H9 (cell line): ENCODE measurements around the gene PPP2R3B. TPM values are rescaled to one million over a fixed set of nuclear protein-coding genes. Genes with fewer than 3 reads are reported as not detected.

Source experiments
- DNase-seq: peaks from one replicate; pipeline ENCODE4 v3.0.0-alpha.2; 2017
- H2AFZ ChIP-seq: one replicate; pipeline ENCODE4 v1.6.1; 2013; ENCODE audit warnings: mild to moderate bottlenecking, low read length, control low read depth, moderate library complexity
- H2AK5ac ChIP-seq: 2 replicates; pipeline ENCODE4 v1.6.1; 2013; ENCODE audit warnings: low read length, control low read depth, mixed read lengths; ENCODE audit not compliant: insufficient read length
- H2BK120ac ChIP-seq: one replicate; pipeline ENCODE4 v1.6.1; 2013; ENCODE audit warnings: low read depth, mild to moderate bottlenecking, low read length, control low read depth, inconsistent platforms; ENCODE audit not compliant: poor library complexity, severe bottlenecking
- H2BK12ac ChIP-seq: 2 replicates; pipeline ENCODE4 v1.6.1; 2013; ENCODE audit warnings: low read length, control low read depth, mixed read lengths, low read depth; ENCODE audit not compliant: insufficient read length
- H2BK15ac ChIP-seq: 2 replicates; pipeline ENCODE4 v1.6.1; 2013; ENCODE audit warnings: low read depth, low read length, control low read depth
- H2BK20ac ChIP-seq: one replicate; pipeline ENCODE4 v1.6.1; 2013; ENCODE audit warnings: low read depth, mild to moderate bottlenecking, low read length, control low read depth, inconsistent platforms; ENCODE audit not compliant: poor library complexity, severe bottlenecking
- H2BK5ac ChIP-seq: 2 replicates; pipeline ENCODE4 v1.6.1; 2013; ENCODE audit warnings: low read length, control low read depth, mixed read lengths; ENCODE audit not compliant: insufficient read length
- H3K14ac ChIP-seq: 2 replicates; pipeline ENCODE4 v1.6.1; 2013; ENCODE audit warnings: low read length, control low read depth; ENCODE audit not compliant: insufficient read depth
- H3K18ac ChIP-seq: 2 replicates; pipeline ENCODE4 v1.6.1; 2013; ENCODE audit warnings: low read depth, mild to moderate bottlenecking, mixed read lengths, low read length, control low read depth; ENCODE audit not compliant: insufficient read length
- H3K23ac ChIP-seq: 2 replicates; pipeline ENCODE4 v1.6.1; 2013; ENCODE audit warnings: low read length, control low read depth, mixed read lengths, low read depth; ENCODE audit not compliant: insufficient read length
- H3K23me2 ChIP-seq: 2 replicates; pipeline ENCODE4 v1.6.1; 2013; ENCODE audit warnings: low read depth, mild to moderate bottlenecking, mixed read lengths, low read length, control low read depth; ENCODE audit not compliant: insufficient read length, poor library complexity, severe bottlenecking
- H3K27ac ChIP-seq: 2 replicates; pipeline ENCODE4 v1.5.1; 2013; ENCODE audit warnings: low read length, control low read depth, mixed read lengths, low read depth; ENCODE audit not compliant: insufficient read length
- H3K27me3 ChIP-seq: 2 replicates; pipeline ENCODE4 v1.6.1; 2013; ENCODE audit warnings: low read length, control low read depth, inconsistent platforms; ENCODE audit not compliant: insufficient read depth
- H3K4ac ChIP-seq: 2 replicates; pipeline ENCODE4 v1.6.1; 2013; ENCODE audit warnings: low read depth, mild to moderate bottlenecking, control low read depth, inconsistent platforms, low read length, moderate library complexity
- H3K4me1 ChIP-seq: 2 replicates; pipeline ENCODE4 v1.6.1; 2013; ENCODE audit warnings: low read length, control low read depth, inconsistent platforms; ENCODE audit not compliant: insufficient read depth
- H3K4me2 ChIP-seq: 2 replicates; pipeline ENCODE4 v1.6.1; 2013; ENCODE audit warnings: low read length, control low read depth, mixed read lengths; ENCODE audit not compliant: insufficient read length, insufficient read depth
- H3K56ac ChIP-seq: 2 replicates; pipeline ENCODE4 v1.6.1; 2013; ENCODE audit warnings: low read depth, mild to moderate bottlenecking, mixed read lengths, low read length, control low read depth; ENCODE audit not compliant: insufficient read length
- H3K79me1 ChIP-seq: 2 replicates; pipeline ENCODE4 v1.6.1; 2013; ENCODE audit warnings: low read depth, mild to moderate bottlenecking, moderate library complexity, low read length, control low read depth, inconsistent platforms; ENCODE audit not compliant: insufficient read depth, poor library complexity, severe bottlenecking
- H3K79me2 ChIP-seq: 2 replicates; pipeline ENCODE4 v1.6.1; 2013; ENCODE audit warnings: low read length, control low read depth, inconsistent platforms; ENCODE audit not compliant: insufficient read depth
- H3K9ac ChIP-seq: 2 replicates; pipeline ENCODE4 v1.6.1; 2013; ENCODE audit warnings: low read length, control low read depth, mixed read lengths; ENCODE audit not compliant: insufficient read length; ENCODE audit errors: extremely low read depth
- H3K9me3 ChIP-seq: one replicate; pipeline ENCODE4 v1.6.1; 2013; ENCODE audit warnings: low read depth, low read length, inconsistent platforms; ENCODE audit not compliant: control insufficient read depth
- H3T11ph ChIP-seq: one replicate; pipeline ENCODE4 v1.6.1; 2013; ENCODE audit warnings: mild to moderate bottlenecking, low read length, control low read depth, inconsistent platforms
- H4K20me1 ChIP-seq: one replicate; pipeline ENCODE4 v1.6.1; 2013; ENCODE audit not compliant: control insufficient read depth, insufficient read length, insufficient read depth
- H4K5ac ChIP-seq: 2 replicates; pipeline ENCODE4 v1.6.1; 2013; ENCODE audit warnings: low read depth, mild to moderate bottlenecking, mixed read lengths, low read length, control low read depth; ENCODE audit not compliant: insufficient read length
- H4K8ac ChIP-seq: replicated peaks from 2 replicates; pipeline ENCODE4 v1.6.1; 2013; ENCODE audit warnings: low read length, control low read depth, mixed read lengths, low read depth; ENCODE audit not compliant: insufficient read length
- H4K91ac ChIP-seq: 2 replicates; pipeline ENCODE4 v1.6.1; 2013; ENCODE audit warnings: low read depth, mild to moderate bottlenecking, moderate library complexity, mixed read lengths, low read length, control low read depth; ENCODE audit not compliant: insufficient read length
- H3K27ac Mint-ChIP-seq, 3 experiments: 2 replicates in 2 of 3; 3 replicates in 1 of 3; pipeline ENCODE4 v1.8.0; 2020 to 2021; ENCODE audit warnings: mixed read lengths in 3 of 3, mild to moderate bottlenecking in 1 of 3, moderate library complexity in 1 of 3
- H3K27me3 Mint-ChIP-seq: 2 replicates; pipeline ENCODE4 v1.8.0; 2021; ENCODE audit warnings: low read depth, mild to moderate bottlenecking, moderate library complexity, mixed read lengths
- H3K36me3 Mint-ChIP-seq, 3 experiments: 2 replicates in 2 of 3; 3 replicates in 1 of 3; pipeline ENCODE4 v1.8.0; 2020 to 2021; ENCODE audit warnings: low read depth in 3 of 3, mixed read lengths in 3 of 3; ENCODE audit not compliant: insufficient read depth in 1 of 3
- H3K4me1 Mint-ChIP-seq, 2 experiments: 2 replicates each; pipeline ENCODE4 v1.8.0; 2020; ENCODE audit warnings: mixed read lengths in 2 of 2
- H3K4me3 Mint-ChIP-seq, 2 experiments: 2 replicates in 1 of 2; 3 replicates in 1 of 2; pipeline ENCODE4 v1.8.0; 2020 to 2021; ENCODE audit warnings: mild to moderate bottlenecking in 2 of 2, mixed read lengths in 2 of 2, moderate library complexity in 1 of 2
- H3K9me3 Mint-ChIP-seq, 2 experiments: 2 replicates in 1 of 2; 3 replicates in 1 of 2; pipeline ENCODE4 v1.8.0; 2020; ENCODE audit warnings: mild to moderate bottlenecking in 2 of 2, mixed read lengths in 2 of 2, moderate library complexity in 1 of 2
- whole genome bisulfite sequencing: extraction: QIAGEN DNeasy Blood & Tissue Kit; methylation state at CpG from one replicate; pipeline ENCODE4 v1.1.7; 2013; ENCODE audit warnings: missing lambda C conversion rate, low lambda C conversion rate, mixed read lengths; ENCODE audit not compliant: insufficient read length; ENCODE audit errors: extremely low coverage; 5-methylcytosine and 5-hydroxymethylcytosine counted together
- total RNA-seq: library from RNA; stranded (reverse); gene quantifications from 2 replicates; pipeline ENCODE4 v1.2.1, GENCODE V29; 2021
- TF ChIP-seq, protein P1 (sequence below): fragments of 200-600 bp; sonication (generic); conservative IDR thresholded peaks from 3 replicates; pipeline ENCODE4 v1.8.0; 2021; ENCODE audit warnings: antibody characterized with exemption, mild to moderate bottlenecking

The PPP2R3B gene
- total RNA-seq, 1 experiment from 2014 or later, result 72.1 TPM

DNA sequence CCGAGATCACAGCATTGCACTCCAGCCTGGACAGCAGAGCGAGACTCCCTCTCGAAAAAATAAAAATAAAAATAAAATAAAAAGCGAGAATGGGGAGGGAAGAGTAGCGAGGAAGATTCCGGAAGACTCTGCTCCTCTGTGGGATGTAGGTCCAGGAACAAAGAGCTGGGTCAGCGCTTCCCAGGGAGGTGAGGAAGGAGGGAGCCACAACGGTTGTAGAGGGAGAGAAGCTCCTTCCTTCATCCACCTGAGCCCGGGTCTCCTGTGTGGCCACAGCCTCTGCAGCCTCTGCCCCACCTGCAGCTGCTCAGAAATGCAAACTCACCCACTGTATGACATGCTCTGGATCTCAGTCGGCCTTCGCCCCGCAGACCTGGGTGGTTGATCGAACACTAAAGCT, 3.8 kb upstream of the PPP2R3B start:
- H3K4me3 Mint-ChIP-seq, result no peak overlapping the region
- Histone ChIP-seq H2BK12ac (no peak overlapping the region), H3K14ac (no peak overlapping the region), H3K23ac (no peak overlapping the region), H3K23me2 (peaks cover 5% of the 10 kb centered on the region), H2BK120ac (no peak overlapping the region), H3K4ac (no peak overlapping the region), H2BK15ac (no peak overlapping the region), H3K9me3 (no peaks in the 10 kb centered on the region), H3K27ac (no peak overlapping the region), H2BK5ac (no peak overlapping the region), H2AFZ (no peak overlapping the region), H2AK5ac (no peak overlapping the region), H3K79me2 (no peaks in the 10 kb centered on the region; the same call in 1 of the 2 replicates), H3K4me1 (no peaks in the 10 kb centered on the region), H3K18ac (no peak overlapping the region), H4K8ac (no peak overlapping the region), H3K9ac (no peak overlapping the region), H4K5ac (no peak overlapping the region), H3T11ph (no peak overlapping the region), H3K79me1 (no peaks in the 10 kb centered on the region), H3K56ac (no peak overlapping the region), H2BK20ac (no peak overlapping the region), H3K27me3 (no peaks in the 10 kb centered on the region), H4K91ac (no peak overlapping the region), H4K20me1 (no peaks in the 10 kb centered on the region), H3K4me2 (no peak overlapping the region)
- no peak for DNase-seq
- no peaks in the 10 kb centered on the region; a peak in 1 of 5 replicates for H3K9me3 Mint-ChIP-seq
- no CpG with 5 or more reads among the region's 13 CpGs for WGBS
- H3K27me3 Mint-ChIP-seq, result peaks cover 3% of the 10 kb centered on the region
- H3K4me1 Mint-ChIP-seq, result peaks cover 0 to 6% of the 10 kb centered on the region in 2 experiments; a peak in 2 of 4 replicates
- TF ChIP-seq, protein P1, sequence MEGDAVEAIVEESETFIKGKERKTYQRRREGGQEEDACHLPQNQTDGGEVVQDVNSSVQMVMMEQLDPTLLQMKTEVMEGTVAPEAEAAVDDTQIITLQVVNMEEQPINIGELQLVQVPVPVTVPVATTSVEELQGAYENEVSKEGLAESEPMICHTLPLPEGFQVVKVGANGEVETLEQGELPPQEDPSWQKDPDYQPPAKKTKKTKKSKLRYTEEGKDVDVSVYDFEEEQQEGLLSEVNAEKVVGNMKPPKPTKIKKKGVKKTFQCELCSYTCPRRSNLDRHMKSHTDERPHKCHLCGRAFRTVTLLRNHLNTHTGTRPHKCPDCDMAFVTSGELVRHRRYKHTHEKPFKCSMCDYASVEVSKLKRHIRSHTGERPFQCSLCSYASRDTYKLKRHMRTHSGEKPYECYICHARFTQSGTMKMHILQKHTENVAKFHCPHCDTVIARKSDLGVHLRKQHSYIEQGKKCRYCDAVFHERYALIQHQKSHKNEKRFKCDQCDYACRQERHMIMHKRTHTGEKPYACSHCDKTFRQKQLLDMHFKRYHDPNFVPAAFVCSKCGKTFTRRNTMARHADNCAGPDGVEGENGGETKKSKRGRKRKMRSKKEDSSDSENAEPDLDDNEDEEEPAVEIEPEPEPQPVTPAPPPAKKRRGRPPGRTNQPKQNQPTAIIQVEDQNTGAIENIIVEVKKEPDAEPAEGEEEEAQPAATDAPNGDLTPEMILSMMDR, result no peak
- no peaks in the 10 kb centered on the region for H3K36me3 Mint-ChIP-seq
- no peak overlapping the region for H3K27ac Mint-ChIP-seq
